DOHH2 (cell line): Measurements from ENCODE around the gene IL1A.

Experiments used
- CTCF ChIP-seq: fragments of 200-600 bp; sonication (generic); IDR thresholded peaks from one replicate; pipeline ENCODE4 v1.5.1; 2014; ENCODE audit warnings: antibody characterized with exemption, mild to moderate bottlenecking, low read depth, low read length; ENCODE audit not compliant: poor library complexity, severe bottlenecking
- EZH2phosphoT487 ChIP-seq: fragments of 200-600 bp; sonication (generic); IDR thresholded peaks from 2 replicates; pipeline ENCODE4 v1.6.1; 2017; ENCODE audit warnings: borderline replicate concordance, mild to moderate bottlenecking, antibody characterized with exemption, low read length, moderate library complexity, mixed read lengths

DNA sequence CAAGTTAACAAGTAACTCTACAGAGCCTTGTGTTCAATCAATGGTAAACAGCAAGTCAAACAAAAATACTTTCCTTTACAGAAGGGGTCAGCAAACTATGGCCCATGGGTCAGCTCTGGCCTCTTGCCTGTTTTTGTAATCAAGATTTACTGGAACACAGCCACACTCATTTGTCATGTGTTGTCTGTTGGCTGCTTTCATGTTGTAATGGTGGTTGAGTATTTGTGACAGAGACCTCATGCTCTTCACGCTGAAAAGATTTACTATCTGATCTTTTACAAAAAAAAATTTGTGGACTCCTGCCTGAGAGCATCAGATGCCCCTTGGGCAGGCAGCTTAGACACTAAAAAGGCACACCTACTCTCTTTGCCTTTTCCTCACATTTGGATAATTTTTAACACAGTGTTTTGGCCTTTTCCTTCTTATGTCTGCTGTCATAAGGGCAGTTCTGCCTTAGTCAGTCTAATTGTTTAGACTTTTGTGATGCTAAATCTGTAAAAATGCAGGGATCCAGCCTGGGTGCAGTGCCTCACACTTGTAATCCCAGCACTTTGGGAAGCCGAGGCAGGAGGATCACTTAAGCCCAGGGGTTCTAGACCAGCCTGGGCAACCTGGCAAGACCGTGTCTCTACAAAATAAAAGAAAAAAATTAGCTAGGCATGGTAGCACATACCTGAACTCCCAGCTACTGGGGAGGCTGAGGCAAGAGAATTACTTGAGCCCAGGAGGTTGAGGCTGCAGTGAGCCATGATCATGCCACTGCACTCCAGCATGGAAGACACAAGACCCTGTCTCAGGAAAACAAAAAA is 34.0 kb upstream of the IL1A start:
- TF ChIP-seq CTCF (no peak), EZH2phosphoT487 (no peak)
